Mucosa of rectum (tissue), 2 donors: ENCODE measurements around the gene AKAP7.

ENCODE experiments used
- H3K27ac ChIP-seq, 2 donors: one replicate each; pipeline ENCODE4 v1.7.0; 2013; ENCODE audit warnings: inconsistent platforms in 2 of 2, low read depth in 2 of 2, low read length in 2 of 2
- H3K27me3 ChIP-seq, 2 donors: one replicate each; pipeline ENCODE4 v1.7.0; 2013; ENCODE audit warnings: low read length in 2 of 2; ENCODE audit not compliant: control insufficient read depth in 2 of 2, insufficient read depth in 2 of 2
- H3K36me3 ChIP-seq, 2 donors: one replicate each; pipeline ENCODE4 v1.7.0; 2013; ENCODE audit warnings: low read length in 2 of 2; ENCODE audit not compliant: control insufficient read depth in 2 of 2, insufficient read depth in 2 of 2
- H3K4me1 ChIP-seq, 2 donors: one replicate each; pipeline ENCODE4 v1.7.0; 2013; ENCODE audit warnings: low read length in 2 of 2, mild to moderate bottlenecking in 1 of 2; ENCODE audit not compliant: control insufficient read depth in 2 of 2, insufficient read depth in 2 of 2
- H3K4me3 ChIP-seq, 2 donors: one replicate each; pipeline ENCODE4 v1.7.0; 2013; ENCODE audit warnings: low read length in 2 of 2
- H3K9ac ChIP-seq, 2 donors: one replicate each; pipeline ENCODE4 v1.7.0; 2013; ENCODE audit warnings: low read length in 2 of 2, low read depth in 1 of 2, mild to moderate bottlenecking in 1 of 2
- H3K9me3 ChIP-seq, 2 donors: one replicate each; pipeline ENCODE4 v1.7.0; 2013; ENCODE audit warnings: low read length in 2 of 2; ENCODE audit not compliant: control insufficient read depth in 2 of 2
- donor health status: healthy.
- donor health status: Normal muscosa, but diverticular disease.

Gene AKAP7

GRCh38 chr6:131213501-131213990 lies 78.3 kb downstream of the AKAP7 start:
- Histone ChIP-seq H3K4me3 (no peak overlapping the region), H3K36me3 (no peaks in the 10 kb centered on the region), H3K9ac (no peak overlapping the region), H3K9me3 (no peaks in the 10 kb centered on the region), H3K4me1 (no peaks in the 10 kb centered on the region), H3K27me3 (no peaks in the 10 kb centered on the region), H3K27ac (no peak overlapping the region)

GRCh38 chr6:131215219-131215618 lies 80.0 kb downstream of the AKAP7 start:
- no peak overlapping the region for H3K27ac ChIP-seq
- no peaks in the 10 kb centered on the region for H3K4me1 ChIP-seq
- H3K27me3 ChIP-seq: no peaks in the 10 kb centered on the region
- no peaks in the 10 kb centered on the region for H3K36me3 ChIP-seq
- no peaks in the 10 kb centered on the region for H3K9me3 ChIP-seq
- H3K4me3 ChIP-seq: no peak overlapping the region
- no peak overlapping the region for H3K9ac ChIP-seq

- no peaks in the 10 kb centered on the region for H3K9me3 ChIP-seq
- no peaks in the 10 kb centered on the region for H3K4me1 ChIP-seq
- no peak overlapping the region for H3K9ac ChIP-seq
- no peaks in the 10 kb centered on the region for H3K36me3 ChIP-seq
- no peaks in the 10 kb centered on the region for H3K27me3 ChIP-seq
- H3K4me3 ChIP-seq: no peak overlapping the region
- H3K27ac ChIP-seq: no peak overlapping the region
These were observed 81.0 kb downstream of the AKAP7 start for GRCh38 chr6:131216246-131216645.

GRCh38 chr6:131222773-131223172 lies 87.5 kb downstream of the AKAP7 start:
- Histone ChIP-seq H3K27me3 (no peaks in the 10 kb centered on the region), H3K36me3 (no peaks in the 10 kb centered on the region)

GRCh38 chr6:131223416-131223815 lies 88.1 kb downstream of the AKAP7 start:
- no peak overlapping the region for H3K9ac ChIP-seq
- H3K36me3 ChIP-seq: no peaks in the 10 kb centered on the region
- no peaks in the 10 kb centered on the region for H3K4me1 ChIP-seq
- H3K27ac ChIP-seq: no peak overlapping the region
- H3K9me3 ChIP-seq: no peaks in the 10 kb centered on the region
- no peaks in the 10 kb centered on the region for H3K27me3 ChIP-seq
- no peak overlapping the region for H3K4me3 ChIP-seq

More at GRCh38 chr6:131222773-131223172, 87.5 kb downstream of the AKAP7 start:
- no peak overlapping the region for H3K4me3 ChIP-seq
- no peak overlapping the region for H3K9ac ChIP-seq
- no peaks in the 10 kb centered on the region for H3K4me1 ChIP-seq
- H3K9me3 ChIP-seq: no peaks in the 10 kb centered on the region
- H3K27ac ChIP-seq: no peak overlapping the region

GRCh38 chr6:131225127-131225526 lies 89.9 kb downstream of the AKAP7 start:
- Histone ChIP-seq H3K9ac (no peak overlapping the region), H3K36me3 (no peaks in the 10 kb centered on the region), H3K4me1 (no peaks in the 10 kb centered on the region), H3K27ac (no peak overlapping the region), H3K9me3 (no peaks in the 10 kb centered on the region), H3K4me3 (no peak overlapping the region), H3K27me3 (no peaks in the 10 kb centered on the region)

GRCh38 chr6:131225959-131226358 lies 90.7 kb downstream of the AKAP7 start:
- Histone ChIP-seq H3K4me1 (no peaks in the 10 kb centered on the region), H3K27ac (no peak overlapping the region), H3K9ac (no peak overlapping the region), H3K9me3 (no peaks in the 10 kb centered on the region), H3K27me3 (no peaks in the 10 kb centered on the region), H3K36me3 (no peaks in the 10 kb centered on the region), H3K4me3 (no peak overlapping the region)

- no peak overlapping the region for H3K9ac ChIP-seq
These were observed 91.3 kb downstream of the AKAP7 start for GRCh38 chr6:131226459-131227157.

GRCh38 chr6:131227158-131227543 lies 91.9 kb downstream of the AKAP7 start:
- Histone ChIP-seq H3K4me3 (no peak overlapping the region), H3K9ac (no peak overlapping the region), H3K4me1 (no peaks in the 10 kb centered on the region), H3K36me3 (no peaks in the 10 kb centered on the region), H3K27ac (no peak overlapping the region), H3K9me3 (no peaks in the 10 kb centered on the region), H3K27me3 (no peaks in the 10 kb centered on the region)

More at GRCh38 chr6:131226459-131227157, 91.3 kb downstream of the AKAP7 start:
- Histone ChIP-seq H3K27me3 (no peaks in the 10 kb centered on the region), H3K9me3 (no peaks in the 10 kb centered on the region), H3K36me3 (no peaks in the 10 kb centered on the region), H3K4me3 (no peak overlapping the region), H3K27ac (no peak overlapping the region), H3K4me1 (no peaks in the 10 kb centered on the region)

- no peaks in the 10 kb centered on the region for H3K36me3 ChIP-seq
- H3K9me3 ChIP-seq: no peaks in the 10 kb centered on the region
- H3K4me1 ChIP-seq: no peaks in the 10 kb centered on the region
- H3K27me3 ChIP-seq: no peaks in the 10 kb centered on the region
- H3K4me3 ChIP-seq: no peak overlapping the region
- H3K9ac ChIP-seq: no peak overlapping the region
- no peak overlapping the region for H3K27ac ChIP-seq
These were observed 95.8 kb downstream of the AKAP7 start for GRCh38 chr6:131231103-131231502.
